ENCODE results near the gene KLK11.

The KLK11 gene

DNA sequence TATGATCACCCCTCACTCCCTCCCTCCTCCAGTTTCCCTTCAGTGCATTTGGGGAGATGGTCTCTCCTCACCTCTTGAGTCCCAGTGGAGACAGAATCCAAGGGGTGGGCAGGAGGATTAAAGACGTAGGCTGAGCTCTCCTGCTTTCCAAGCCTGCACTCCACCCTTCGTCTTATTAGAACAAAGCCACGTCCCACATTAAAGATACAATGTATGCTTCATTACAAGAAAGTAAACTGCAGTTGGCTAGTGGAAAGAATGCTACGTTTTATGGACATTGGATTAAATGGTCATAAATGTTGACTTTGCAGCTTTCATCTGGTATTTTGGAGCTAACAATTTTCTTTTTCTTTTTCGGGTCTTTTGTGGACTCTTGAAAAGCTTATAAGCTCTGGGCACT is 1.5 kb upstream of the KLK11 start:
- DNase-seq (ENCODE audit: low spot score) = no peak

DNA sequence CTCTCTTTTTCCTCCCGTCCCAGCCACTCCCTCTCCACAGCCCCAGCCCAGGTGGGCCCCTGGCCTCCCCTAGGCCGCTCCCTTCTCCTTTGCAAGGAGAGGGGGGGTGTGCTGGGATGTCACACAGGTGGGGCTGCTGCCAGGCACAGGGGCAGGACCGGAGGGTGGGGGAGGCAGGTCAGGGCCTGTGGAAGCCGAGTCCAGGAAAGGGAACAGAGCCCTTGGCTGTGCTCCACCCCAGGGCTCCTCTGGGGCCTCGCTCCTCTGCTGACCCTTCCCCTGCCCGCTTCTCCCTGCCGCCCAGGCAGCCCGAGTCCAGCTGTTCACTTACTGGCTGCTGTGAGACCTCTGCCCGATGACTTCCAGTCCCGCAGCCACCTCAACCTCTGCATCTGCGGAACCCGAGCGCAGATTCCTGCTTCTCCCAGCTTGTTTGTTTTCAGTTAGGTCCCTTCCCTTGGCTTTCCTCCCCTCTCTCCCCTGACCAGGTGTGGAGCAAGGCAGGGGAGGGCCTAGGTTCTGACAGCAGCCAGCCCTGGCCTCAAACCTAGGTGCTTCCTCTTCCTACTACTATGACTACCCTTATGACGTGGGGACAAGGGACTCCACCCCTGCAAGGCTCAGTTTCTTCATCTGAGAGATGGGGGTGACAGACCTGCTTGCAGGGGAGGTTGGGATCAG is 850 bp upstream of the KLK11 start:
- no peak for DNase-seq (ENCODE audit: low spot score)

DNA sequence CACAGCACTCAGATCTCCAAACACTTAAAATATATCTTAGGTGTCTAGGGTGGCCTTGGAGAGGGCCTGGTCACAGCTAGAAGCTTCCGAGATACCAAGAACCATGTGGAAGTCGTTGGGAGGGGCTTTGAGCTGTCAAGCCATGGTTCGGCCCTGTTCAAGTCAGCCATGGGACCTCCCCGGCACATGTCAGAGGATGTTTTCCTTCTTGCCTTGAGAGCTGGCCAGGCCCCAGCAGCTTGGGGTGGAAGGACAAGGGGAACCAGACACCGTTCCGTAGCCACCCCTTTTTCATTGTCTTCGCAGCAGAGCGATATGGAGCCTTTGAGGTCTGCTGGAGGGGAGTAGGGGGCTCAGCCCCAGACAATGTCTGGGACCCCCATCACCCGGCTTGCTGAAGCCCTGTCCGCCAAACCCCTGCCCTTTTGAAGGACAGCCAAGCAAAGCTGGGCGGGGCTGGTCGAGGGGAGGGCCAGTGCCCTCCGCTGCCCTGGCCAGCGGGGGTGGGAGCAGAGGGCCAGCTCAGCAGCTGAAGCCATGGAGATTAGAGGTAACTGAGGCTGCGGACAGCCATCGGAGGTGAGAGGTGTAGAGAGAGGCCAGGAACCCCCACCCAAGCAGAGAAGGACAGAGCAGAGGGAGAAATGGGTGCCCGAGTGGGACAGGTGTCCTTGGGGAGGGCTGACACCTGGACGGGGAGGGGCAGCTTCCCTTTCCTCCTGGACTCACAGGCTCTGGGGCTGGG is 435 bp downstream of the KLK11 start:
- DNase-seq (ENCODE audit: low spot score) = no peak

DNA sequence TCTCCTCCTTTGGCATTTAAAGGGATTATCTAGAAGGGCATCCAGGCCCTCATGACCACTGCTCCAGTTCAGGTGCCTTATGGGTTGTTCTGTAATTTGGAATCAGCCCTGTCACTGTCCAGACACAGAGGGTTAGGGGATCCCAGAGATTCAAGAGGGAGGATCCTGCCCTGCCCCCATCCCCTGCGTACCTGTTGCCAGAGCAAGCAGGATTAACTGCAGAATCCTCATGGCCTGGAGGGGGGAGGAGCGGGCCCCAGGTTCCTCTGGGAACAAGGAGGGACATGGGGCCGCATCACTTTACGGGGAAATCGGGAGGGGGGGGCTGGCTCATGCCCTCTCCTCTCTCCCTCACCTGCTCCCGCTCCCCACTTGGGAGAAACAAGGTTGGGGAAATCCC is 1.0 kb downstream of the KLK11 start:
- DNase-seq (ENCODE audit: low spot score) = no peak

DNA sequence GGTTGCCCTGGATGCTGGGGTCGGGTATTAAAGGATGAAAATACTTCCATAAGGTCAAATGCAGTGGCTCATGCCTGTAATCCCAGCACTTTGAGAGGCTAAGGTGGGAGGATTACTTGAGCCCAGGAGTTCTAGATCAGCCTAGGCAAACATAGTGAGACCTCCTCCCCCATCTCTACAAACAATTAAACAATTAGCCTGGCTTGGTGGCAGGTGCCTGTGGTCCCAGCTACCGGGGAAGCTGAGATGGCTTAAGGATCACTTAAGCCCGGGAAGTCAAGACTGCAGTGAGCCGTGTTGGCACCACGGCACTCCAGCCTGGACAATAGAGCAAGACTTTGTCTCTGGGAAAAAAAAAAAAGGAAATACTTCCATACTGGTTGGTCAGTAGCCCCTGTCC is 1.5 kb downstream of the KLK11 start:
- DNase-seq (ENCODE audit: low spot score) = no peak

DNA sequence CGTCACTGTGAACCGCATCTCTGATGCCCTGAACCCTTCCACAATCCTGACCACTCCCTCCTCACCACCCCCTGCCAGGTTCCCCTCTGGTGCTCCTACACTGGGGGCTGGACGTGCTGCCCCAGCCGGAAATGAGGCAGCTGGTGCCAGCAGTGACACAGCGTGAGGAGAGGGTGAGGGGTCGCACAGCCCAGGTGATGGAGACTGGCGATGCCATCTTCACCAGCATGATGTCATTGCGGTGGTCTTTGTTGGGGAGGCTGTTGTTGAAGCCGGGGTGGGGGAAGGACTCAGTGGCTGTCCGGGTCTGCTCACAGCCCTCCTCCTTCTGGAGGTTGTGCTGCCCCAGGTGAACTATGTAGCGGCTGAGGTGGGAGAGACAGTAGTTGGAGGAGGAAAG is 2.5 kb downstream of the KLK11 start:
- no peak for DNase-seq (ENCODE audit: low spot score)

DNA sequence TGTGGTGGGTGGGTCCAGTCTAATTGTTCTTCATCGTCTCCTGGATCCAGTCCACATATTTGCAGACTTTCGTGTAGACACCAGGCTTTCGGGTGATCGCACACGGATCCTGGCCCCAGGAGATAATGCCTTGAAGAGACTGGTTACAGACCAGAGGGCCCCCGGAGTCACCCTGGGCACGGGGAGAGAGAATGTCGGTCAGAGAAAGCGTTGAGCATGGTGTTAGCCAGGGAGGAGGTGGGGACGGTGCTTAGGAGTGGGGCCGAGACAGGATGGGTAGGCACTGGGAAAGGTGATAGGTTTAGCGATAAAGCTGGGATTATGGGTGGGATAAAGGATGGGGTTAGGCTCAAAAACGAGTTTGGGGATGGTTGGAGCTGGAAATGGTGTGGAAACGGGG is 3.9 kb downstream of the KLK11 start:
- DNase-seq (ENCODE audit: low spot score) = no peak

DNA sequence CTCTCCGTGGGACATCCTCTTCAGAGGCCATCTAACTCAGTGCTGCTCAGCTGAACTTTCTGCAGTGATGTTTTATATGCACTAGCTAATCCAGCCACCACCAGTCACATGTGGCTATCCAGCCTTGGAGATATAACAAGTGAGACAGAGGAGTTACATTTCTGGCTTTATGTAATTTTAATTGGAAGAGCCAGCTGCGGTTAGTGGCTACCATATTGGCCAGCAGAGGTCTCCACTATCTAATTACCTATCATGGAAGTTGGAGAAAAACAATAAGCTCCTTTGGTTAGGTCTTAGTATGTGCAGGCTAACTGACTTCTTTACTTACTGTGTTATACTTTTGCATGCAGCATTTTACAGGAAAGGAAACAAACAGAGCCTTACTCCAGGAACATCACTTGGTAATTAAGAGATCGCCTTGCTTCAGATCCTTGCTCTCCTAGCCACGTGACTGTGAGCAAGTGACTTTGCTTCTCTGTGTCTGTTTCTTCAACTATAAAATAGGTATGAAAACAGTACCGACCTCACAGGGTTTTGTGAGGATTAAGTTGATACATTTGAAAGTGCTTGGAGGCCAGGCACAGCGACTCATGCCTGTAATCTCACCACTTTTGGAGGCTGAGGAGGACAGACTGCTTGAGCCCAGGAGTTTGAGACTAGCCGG is 5.3 kb downstream of the KLK11 start:
- DNase-seq (ENCODE audit: low spot score) = peak; percentile 51

DNA sequence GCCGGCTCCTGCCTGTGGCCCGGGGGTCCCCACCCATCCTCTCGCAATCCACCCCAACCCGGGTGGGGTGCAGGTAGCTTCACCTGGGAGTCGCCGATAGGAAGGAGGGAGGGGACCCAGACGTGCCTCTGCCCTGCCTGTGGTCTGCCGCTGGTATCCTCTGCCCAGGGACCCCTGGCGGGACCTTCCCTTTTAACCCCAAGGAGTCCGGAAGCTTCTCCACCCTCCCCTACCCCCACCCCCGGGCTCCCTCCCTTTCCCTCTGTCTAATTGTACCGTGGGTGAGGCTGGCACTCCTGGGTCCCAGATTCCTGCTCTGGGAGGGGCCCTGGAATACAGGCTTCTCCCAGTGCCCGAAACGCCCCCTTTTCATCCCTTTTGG is 6.9 kb downstream of the KLK11 start, which contains the start of gene KLK10:
TSS of gene KLK10 (minus strand) at position 166 of the 382 bp plus-strand sequence. CDS start 579 bp downstream, outside the sequence.
- DNase-seq (ENCODE audit: low spot score) = no peak

DNA sequence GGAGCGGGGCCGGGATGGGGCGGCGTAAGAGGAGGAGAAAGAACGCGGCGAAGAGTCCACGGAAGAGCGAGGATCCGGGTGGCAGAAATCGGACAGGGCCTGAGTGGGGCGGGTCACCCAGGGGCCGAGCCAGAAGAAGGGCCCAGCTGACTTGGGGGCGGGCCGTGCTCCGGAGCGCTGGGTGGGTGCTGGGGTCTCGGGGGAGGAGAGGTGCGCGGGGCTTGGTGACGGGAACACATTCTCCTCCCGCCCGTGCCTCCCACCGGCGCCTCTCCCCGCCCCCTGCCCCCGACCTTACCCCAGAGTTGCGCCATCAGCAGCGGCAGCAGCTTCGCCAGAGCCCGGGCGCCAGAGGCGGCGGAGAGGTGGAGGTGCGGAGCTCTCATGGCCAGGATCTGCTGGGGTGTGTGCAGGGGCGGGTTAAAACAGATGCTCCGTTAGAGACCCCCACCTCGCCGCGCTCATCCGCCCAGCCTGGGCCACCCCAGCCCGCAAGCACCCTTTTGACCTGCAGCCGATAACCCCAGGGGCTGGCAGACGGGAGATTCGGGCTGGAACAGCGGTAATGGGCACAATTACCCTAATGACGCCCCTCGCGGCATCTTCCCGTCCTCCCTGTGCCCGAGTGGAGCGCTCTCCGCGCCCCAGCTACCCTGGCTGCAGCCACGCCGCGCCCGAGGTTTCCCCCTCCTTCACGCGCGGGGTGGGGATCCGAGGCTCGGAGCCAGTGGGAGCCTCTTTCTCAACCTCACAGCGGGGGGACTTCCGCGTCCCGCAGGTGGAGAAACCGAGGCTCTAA is 7.5 kb downstream of the KLK11 start:
- no peak for DNase-seq (ENCODE audit: low spot score)

DNA sequence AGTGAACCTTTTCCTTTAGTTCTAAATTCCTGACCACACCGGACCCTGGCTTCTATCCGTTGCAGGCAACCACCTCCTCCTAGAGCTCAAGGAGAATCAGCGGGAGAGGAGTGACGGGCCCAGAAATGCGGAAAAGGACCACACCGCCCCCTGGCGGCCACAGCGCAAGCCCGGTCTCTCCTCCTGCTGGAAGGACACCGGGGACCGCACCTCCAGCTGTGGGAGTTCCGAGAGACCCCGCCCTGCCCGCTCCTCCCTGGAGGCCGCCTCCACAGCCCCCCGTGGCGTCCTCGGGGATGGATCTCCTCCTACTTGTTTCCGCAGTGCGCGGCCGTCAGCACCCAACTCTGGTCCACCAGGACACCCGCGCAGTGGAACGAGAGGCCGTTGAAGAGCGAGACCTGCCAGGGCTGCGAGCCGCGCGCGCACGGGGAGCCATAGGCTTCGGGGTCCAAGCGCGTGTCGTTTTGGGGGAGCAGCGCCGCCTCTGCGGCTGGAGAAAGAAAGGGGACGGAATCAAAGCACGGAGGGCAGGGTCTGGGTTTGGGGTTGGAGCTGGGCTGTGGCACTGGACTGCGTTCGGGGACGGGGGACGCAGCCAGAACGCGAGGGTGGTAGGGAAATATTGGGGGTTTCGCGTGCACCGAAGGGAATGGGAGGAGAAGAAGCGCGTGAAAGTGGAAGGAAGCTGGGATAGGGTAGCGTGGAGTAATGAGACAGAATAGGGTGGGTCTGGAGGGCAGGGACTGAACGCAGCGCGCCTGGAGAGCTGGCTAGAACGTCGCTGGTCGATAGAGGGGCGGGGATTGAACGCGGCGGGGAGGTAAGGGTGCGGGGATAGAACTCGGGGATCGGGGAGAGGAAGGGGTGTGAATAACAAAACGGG is 9.4 kb downstream of the KLK11 start:
- DNase-seq (ENCODE audit: low spot score) = peak; percentile 36

DNA sequence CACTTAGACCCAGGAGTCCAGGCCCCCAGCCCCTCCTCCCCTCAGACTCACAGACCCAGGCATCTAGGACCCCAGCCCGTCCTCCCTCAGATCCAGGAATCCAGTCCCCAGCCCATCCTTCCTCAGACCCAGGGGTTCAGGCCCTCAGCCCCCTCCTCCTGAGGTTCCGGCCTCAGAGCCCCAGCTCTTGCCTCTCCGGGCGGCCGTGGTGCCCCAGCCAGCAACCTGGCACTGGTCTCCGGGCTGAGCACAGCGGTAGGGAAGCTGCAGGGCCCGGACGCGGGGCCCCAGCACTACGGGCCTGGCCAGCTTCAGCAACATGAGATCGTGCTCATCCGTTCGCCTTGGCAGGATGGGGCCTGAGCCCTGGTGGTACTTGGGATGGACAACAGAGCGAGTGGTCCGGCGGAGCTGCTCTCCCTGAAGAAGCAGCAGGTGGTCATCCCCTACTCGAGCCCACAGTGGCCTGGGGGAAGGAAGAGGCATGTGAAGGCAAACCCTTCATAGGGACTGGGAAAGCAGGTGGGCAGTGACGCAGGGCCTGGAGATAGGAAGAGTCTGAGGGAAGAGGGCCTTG is 10.6 kb downstream of the KLK11 start:
- no peak for DNase-seq (ENCODE audit: low spot score)

DNA sequence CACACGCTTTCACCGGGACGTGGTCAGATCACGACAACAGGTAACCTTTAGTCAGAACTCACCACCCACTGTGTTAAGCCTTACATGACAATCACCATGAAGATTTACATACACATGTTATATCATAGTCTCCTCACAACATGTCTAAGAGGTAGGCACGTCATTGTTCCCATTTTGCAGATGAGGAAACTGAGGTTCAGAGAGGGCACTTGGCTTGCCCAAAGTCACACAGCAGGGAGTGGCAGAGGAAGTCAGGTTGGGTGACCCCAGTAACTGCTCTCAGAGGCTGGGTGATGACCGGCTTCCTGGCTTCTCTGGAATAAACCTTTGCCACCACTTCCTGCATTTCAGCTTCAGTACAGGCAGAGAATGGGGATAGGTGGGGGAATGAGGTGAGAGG is 12.2 kb downstream of the KLK11 start:
- no peak for DNase-seq (ENCODE audit: low spot score)

DNA sequence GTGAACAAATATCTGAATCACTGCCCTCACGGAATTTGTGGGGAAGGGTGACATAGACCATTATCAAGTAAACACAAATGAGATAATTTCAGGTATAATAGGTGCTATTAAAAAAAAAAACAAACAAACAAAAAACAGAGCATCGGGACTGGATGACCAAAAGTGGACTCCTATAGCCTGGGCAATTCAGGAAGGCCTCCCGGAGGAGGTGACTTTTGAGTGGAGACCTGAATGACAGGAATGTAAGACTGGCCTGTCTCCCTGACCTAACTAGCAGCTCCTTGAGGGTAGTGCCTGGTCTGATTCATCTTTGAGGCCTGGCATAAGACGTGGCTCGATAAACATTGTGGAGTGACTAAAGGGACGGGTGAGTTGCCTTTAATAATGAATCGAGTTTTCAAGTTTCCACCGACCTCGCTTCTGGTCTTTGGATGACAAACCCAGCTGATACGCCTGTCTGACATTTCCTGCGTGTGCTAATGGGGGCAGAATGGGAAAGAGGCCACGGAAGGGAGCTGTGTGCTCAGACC is 13.7 kb downstream of the KLK11 start:
- DNase-seq (ENCODE audit: low spot score) = no peak

DNA sequence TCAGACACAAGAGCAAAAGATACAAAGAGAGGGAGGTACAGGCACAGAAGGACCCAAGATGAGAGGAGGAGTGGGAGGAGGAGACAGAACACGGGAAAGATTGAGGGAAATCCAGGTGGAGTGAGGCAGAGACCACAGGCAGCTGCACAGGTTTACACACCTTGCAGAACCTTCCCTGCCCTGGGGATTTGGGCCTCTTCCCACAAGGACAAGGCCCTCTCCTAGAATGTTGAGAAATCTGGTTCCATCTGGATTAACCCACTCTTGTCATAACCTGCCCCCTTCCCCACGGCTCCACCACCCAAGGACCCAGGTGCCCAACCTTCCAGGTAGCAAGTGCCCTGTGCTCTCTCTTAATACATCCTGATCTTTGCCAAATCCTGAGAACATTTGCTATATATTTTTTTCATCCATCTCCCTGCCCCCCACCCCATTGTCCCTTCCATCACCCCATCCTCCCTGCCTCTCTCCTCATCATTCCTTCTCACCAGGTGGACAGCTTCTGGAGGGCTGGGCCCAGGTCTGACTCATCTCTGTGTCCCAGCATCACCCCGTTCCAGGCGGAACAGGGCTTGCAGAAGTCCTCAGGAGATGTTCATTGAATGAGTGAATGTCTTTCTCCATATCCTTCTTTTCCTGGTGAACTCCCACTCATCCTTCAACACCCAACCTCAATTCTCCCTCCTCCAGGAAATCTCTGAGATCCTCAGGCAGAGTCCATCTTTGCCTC is 16.2 kb downstream of the KLK11 start:
- no peak for DNase-seq (ENCODE audit: low spot score)

DNA sequence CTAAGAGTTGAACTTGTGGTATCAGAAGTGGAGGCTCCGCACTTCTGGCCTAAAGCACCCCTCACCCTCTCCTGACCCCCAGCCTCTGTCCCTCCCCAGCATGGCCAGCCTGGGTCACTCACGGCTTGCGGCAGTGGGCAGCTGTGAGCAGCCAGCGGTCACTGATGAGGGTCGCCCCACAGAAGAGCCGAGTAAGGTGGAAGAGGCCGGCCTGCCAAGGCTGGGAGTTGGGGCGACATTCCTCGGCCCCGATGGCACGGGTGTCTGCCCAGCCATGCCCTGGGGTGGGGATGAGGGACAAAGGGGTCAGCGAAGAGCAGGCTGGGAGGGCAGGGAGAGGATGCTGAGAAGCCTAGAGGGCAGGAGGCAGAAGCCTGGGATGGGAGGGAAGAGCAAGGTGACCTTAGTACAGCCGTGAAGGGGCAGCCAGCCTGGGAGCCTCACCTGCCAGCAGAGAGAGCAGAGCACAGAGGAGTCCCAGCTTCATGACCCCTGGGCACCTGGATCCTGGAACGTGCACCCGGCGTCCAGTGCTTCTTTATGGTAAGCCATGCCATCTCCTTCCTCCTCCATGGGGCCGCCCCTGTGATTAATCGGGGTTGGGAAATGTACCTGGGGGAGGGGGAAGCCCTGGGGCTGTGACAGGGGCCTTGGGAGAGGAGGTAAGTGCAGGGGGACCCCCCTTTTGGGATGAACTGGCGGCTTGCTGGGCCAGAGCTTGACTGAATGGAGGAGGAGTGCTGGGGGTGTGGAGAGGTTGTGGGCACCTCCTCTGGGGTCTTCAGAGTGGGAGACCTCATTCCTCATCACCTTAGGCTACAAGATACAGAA is 17.1 kb downstream of the KLK11 start:
- no peak for DNase-seq (ENCODE audit: low spot score)

DNA sequence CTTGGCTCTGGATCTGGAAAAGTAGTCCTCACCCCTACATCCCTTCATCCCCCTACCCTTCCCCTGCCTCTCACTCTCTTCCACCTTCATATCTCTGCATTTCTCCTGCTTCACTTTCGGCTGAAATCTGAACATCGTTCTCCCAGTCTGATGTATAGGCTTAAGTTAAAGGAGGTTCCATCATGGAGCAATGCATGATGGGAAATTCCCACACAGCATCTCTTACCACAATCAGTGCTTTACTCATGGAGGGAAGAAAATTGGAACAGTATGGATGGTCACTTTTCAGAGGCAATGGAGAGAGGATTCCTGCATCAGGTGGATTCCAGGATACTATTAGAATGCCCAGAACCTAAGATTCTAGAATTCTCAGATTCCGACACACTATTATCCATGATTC is 18.9 kb downstream of the KLK11 start:
- no peak for DNase-seq (ENCODE audit: low spot score)

DNA sequence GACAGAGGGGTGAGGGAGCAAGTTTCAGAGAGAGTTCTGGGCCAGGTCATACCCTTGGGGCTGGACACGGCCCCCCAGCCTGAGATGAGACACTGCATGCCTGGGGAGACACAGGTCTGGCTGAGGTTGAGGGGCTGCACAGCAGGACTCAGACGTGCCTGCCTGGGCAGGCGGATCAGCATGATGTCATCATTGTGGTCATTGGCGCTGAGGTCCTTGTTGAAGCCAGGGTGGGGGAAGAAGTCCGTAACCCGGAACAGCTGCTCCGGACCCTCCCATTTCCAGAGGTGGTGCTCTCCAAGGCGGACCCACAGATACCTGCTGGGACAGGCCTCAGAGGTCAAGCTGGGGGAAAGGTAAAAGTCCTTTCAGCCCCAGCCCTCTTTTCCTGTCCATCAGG is 20.0 kb downstream of the KLK11 start:
- DNase-seq (ENCODE audit: low spot score) = no peak

DNA sequence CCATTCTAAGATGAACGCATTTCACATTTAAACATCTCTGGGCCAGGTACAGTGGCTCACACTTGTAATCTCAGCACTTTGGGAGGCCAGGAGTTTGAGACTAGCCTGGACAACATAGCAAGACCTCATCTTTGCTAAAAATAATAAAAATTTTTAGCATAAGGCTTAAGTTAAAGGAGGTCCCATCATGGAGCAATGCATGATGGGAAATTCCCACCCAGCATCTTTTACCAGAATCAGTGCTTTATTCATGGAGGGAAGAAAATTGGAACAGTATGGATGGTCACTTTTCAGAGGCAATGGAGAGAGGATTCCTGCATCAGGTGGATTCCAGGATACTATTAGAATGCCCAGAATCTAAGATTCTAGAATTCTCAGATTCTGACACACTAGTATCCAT is 21.2 kb downstream of the KLK11 start:
- DNase-seq (ENCODE audit: low spot score) = no peak
